ENCODE data around the gene ZC3H13.

GRCh38 chr13:45995245-45995644 lies 57.3 kb downstream of the ZC3H13 start:
- no peak for TF ChIP-seq CTCF (IDR thresholded peaks at IDR 0.05)
- no peak for TF ChIP-seq POLR2A (IDR thresholded peaks at IDR 0.05)
- no peak for TF ChIP-seq POLR2AphosphoS5 (IDR thresholded peaks at IDR 0.05; ENCODE audit: insufficient read depth in 1 of 2, low read depth in 1 of 2)

Data from vagina (tissue), 2 donors.